HepG2 (cell line): ENCODE results near the gene MRPL2. TPM values are rescaled to one million over a fixed set of nuclear protein-coding genes. Genes with fewer than 3 reads are reported as not detected.

Source experiments
- MNT ChIP-seq: fragments of 450-650 bp; IDR thresholded peaks from 2 replicates; pipeline ENCODE4 v1.6.1; 2016
- MXD3 ChIP-seq: IDR thresholded peaks from 2 replicates; pipeline ENCODE4 v1.6.1; 2016; ENCODE audit warnings: mild to moderate bottlenecking, missing biosample characterization, missing genetic modification reagents
- NCOR1 ChIP-seq: fragments of 200-600 bp; sonication (generic); IDR thresholded peaks from 2 replicates; pipeline ENCODE4 v1.7.0; 2017; ENCODE audit warnings: antibody characterized with exemption, low read length, borderline replicate concordance
- NRL ChIP-seq: sonication (generic); formaldehyde crosslinking; IDR thresholded peaks from 2 replicates; pipeline ENCODE4 v1.5.0; 2020; ENCODE audit warnings: missing genetic modification reagents, mild to moderate bottlenecking, moderate library complexity, borderline replicate concordance
- PAX8 ChIP-seq: sonication (generic); formaldehyde crosslinking; IDR thresholded peaks from 2 replicates; pipeline ENCODE4 v1.8.0; 2022; ENCODE audit warnings: mild to moderate bottlenecking, missing genetic modification reagents, borderline replicate concordance
- RCOR2 ChIP-seq: IDR thresholded peaks from 2 replicates; pipeline ENCODE4 v1.6.1; 2016; ENCODE audit warnings: missing biosample characterization, missing genetic modification reagents
- RXRB ChIP-seq: IDR thresholded peaks from 2 replicates; pipeline ENCODE4 v1.6.1; 2016; ENCODE audit warnings: borderline replicate concordance, missing genetic modification reagents, missing compliant biosample characterization
- SPEN ChIP-seq: sonication (generic); formaldehyde crosslinking; IDR thresholded peaks from 2 replicates; pipeline ENCODE4 v1.5.1; 2020; ENCODE audit warnings: low read depth, mild to moderate bottlenecking, missing genetic modification reagents
- ZNF3 ChIP-seq: IDR thresholded peaks from 2 replicates; pipeline ENCODE4 v1.7.0; 2017; ENCODE audit warnings: inconsistent platforms
- ZNF552 ChIP-seq: sonication (generic); formaldehyde crosslinking; IDR thresholded peaks from 2 replicates; pipeline ENCODE4 v1.9.0; 2022; ENCODE audit warnings: missing genetic modification reagents, mild to moderate bottlenecking, borderline replicate concordance
- ZNF569 ChIP-seq: sonication (generic); formaldehyde crosslinking; IDR thresholded peaks from 2 replicates; pipeline ENCODE4 v1.5.0; 2020; ENCODE audit warnings: mild to moderate bottlenecking, missing genetic modification reagents, moderate library complexity, borderline replicate concordance
- ZNF768 ChIP-seq: sonication (generic); formaldehyde crosslinking; IDR thresholded peaks from 2 replicates; pipeline ENCODE4 v1.4.0; 2020; ENCODE audit warnings: missing genetic modification reagents
- polyA plus RNA-seq, 8 experiments: library from polyadenylated mRNA; depleted of rRNA in 3 of 8; stranded (reverse) in 7 of 8; unstranded in 1 of 8; fragments of >200 nt; fragmentation: Illumina TruSeq in 4 of 8; extraction: Trizol in 4 of 8; gene quantifications; 2 replicates each; pipeline versions ENCODE4 v1.2.1 to v1.2.3, GENCODE V29; 2011 to 2016; ENCODE audit warnings: low read depth in 4 of 8, missing spikeins in 1 of 8, mixed read lengths in 1 of 8; ENCODE audit not compliant: insufficient read depth in 1 of 8
- total RNA-seq, 5 experiments: library from RNA; depleted of rRNA; stranded (reverse); fragments of >200 nt; fragmentation: Illumina TruSeq; extraction: Trizol; gene quantifications; 2 replicates each; pipeline ENCODE4 v1.2.3, GENCODE V29; 2016; ENCODE audit warnings: low read depth in 1 of 5
- TF ChIP-seq, protein P1 (sequence below), 2 experiments: sonication (generic) in 1 of 2; formaldehyde crosslinking in 1 of 2; IDR thresholded peaks; 2 replicates each; pipeline versions ENCODE4 v1.6.1 to v1.9.0; 2014 to 2022; ENCODE audit warnings: antibody characterized with exemption in 1 of 2, borderline replicate concordance in 1 of 2, inconsistent platforms in 1 of 2, low read depth in 1 of 2, missing genetic modification reagents in 1 of 2
- TF ChIP-seq, protein P2 (sequence below): sonication (generic); formaldehyde crosslinking; IDR thresholded peaks from 2 replicates; pipeline ENCODE4 v1.4.0; 2020; ENCODE audit warnings: missing genetic modification reagents

Gene MRPL2
- total and polyA plus RNA-seq, 2 of the 13 experiments (the other 11 are each of a cell fraction or from before 2014, with no cell fraction given), result 56.8 to 65.6 TPM

DNA sequence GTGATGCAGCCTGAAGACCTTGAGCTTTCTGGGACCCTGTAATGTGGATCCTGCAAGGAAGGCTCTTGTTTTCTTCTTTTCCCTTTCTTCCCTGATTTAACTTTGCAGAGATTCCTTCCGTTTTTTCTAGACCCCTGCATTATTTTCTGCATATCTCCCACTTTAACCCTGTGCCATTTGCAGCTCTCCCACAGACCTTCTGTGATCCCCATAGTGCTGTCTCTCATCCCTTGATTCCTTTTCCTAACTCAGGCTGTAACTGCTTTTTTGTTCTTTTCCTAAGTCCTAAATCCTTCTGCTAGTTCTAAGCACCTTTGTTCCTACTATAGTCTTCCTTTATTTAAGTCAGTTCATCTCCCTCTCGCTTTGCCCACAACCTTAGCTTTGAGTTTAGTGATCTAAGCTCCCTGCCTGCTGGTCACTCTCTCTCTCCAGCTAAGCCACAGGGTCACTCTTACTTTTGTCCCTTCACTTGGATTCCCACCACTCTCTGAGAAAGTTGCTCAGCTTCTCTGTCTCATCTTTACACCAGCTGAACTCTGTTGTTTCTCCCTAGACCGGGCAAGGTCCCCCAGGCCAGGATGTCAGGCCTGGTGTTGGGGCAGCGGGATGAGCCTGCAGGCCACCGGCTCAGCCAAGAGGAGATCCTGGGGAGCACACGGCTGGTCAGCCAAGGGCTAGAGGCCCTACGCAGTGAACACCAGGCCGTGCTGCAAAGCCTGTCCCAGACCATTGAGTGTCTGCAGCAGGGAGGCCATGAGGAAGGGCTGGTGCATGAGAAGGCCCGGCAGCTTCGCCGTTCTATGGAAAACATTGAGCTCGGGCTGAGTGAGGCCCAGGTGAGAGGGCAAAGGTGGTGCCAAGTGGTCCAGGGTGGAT is 1.8 kb upstream of the MRPL2 start (continued):
- TF ChIP-seq, protein P1, sequence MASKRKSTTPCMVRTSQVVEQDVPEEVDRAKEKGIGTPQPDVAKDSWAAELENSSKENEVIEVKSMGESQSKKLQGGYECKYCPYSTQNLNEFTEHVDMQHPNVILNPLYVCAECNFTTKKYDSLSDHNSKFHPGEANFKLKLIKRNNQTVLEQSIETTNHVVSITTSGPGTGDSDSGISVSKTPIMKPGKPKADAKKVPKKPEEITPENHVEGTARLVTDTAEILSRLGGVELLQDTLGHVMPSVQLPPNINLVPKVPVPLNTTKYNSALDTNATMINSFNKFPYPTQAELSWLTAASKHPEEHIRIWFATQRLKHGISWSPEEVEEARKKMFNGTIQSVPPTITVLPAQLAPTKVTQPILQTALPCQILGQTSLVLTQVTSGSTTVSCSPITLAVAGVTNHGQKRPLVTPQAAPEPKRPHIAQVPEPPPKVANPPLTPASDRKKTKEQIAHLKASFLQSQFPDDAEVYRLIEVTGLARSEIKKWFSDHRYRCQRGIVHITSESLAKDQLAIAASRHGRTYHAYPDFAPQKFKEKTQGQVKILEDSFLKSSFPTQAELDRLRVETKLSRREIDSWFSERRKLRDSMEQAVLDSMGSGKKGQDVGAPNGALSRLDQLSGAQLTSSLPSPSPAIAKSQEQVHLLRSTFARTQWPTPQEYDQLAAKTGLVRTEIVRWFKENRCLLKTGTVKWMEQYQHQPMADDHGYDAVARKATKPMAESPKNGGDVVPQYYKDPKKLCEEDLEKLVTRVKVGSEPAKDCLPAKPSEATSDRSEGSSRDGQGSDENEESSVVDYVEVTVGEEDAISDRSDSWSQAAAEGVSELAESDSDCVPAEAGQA (IDR thresholded peaks at IDR 0.05; ENCODE audit: low read depth), result no peak
- TF ChIP-seq, protein P1 (CRISPR knock-in tag; IDR thresholded peaks at IDR 0.05; ENCODE audit: borderline replicate concordance), result no peak
- TF ChIP-seq SPEN (CRISPR knock-in tag) (peak; percentile 16; the same call in 1 of the 2 replicates), ZNF569 (peak; percentile 12; the same call in 1 of the 2 replicates), RXRB (CRISPR knock-in tag) (0 out of 2 replicates have a peak, but pooled peaks have one; percentile 3), MXD3 (CRISPR knock-in tag) (0 out of 2 replicates have a peak, but pooled peaks have one; percentile 24), ZNF552 (no peak), NRL (peak; percentile 66), PAX8 (no peak), MNT (no peak), NCOR1 (no peak), ZNF768 (CRISPR knock-in tag) (peak; percentile 46; the same call in 1 of the 2 replicates), RCOR2 (CRISPR knock-in tag) (no peak), ZNF3 (CRISPR knock-in tag) (no peak)
- TF ChIP-seq, protein P2, sequence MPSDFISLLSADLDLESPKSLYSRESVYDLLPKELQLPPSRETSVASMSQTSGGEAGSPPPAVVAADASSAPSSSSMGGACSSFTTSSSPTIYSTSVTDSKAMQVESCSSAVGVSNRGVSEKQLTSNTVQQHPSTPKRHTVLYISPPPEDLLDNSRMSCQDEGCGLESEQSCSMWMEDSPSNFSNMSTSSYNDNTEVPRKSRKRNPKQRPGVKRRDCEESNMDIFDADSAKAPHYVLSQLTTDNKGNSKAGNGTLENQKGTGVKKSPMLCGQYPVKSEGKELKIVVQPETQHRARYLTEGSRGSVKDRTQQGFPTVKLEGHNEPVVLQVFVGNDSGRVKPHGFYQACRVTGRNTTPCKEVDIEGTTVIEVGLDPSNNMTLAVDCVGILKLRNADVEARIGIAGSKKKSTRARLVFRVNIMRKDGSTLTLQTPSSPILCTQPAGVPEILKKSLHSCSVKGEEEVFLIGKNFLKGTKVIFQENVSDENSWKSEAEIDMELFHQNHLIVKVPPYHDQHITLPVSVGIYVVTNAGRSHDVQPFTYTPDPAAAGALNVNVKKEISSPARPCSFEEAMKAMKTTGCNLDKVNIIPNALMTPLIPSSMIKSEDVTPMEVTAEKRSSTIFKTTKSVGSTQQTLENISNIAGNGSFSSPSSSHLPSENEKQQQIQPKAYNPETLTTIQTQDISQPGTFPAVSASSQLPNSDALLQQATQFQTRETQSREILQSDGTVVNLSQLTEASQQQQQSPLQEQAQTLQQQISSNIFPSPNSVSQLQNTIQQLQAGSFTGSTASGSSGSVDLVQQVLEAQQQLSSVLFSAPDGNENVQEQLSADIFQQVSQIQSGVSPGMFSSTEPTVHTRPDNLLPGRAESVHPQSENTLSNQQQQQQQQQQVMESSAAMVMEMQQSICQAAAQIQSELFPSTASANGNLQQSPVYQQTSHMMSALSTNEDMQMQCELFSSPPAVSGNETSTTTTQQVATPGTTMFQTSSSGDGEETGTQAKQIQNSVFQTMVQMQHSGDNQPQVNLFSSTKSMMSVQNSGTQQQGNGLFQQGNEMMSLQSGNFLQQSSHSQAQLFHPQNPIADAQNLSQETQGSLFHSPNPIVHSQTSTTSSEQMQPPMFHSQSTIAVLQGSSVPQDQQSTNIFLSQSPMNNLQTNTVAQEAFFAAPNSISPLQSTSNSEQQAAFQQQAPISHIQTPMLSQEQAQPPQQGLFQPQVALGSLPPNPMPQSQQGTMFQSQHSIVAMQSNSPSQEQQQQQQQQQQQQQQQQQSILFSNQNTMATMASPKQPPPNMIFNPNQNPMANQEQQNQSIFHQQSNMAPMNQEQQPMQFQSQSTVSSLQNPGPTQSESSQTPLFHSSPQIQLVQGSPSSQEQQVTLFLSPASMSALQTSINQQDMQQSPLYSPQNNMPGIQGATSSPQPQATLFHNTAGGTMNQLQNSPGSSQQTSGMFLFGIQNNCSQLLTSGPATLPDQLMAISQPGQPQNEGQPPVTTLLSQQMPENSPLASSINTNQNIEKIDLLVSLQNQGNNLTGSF (CRISPR knock-in tag), result no peak
